Endothelial cell of umbilical vein (primary cell): ENCODE data around the gene TOP2A. TPM values are rescaled to one million over a fixed set of nuclear protein-coding genes. Genes with fewer than 3 reads are reported as not detected.

Source experiments
- BruUV-seq: library from RNA; stranded (reverse); fragments of 400-500 nt; replicated peaks from 2 replicates; lab custom pipeline; 2021; lab: Mats Ljungman, UMichigan
- CTCF ChIA-PET: fragments of 300-600, 350-600 bp; sonication (Branson Sonifier 250); formaldehyde crosslinking; loops from one replicate; lab custom pipeline; 2021; ENCODE audit warnings: antibody characterized with exemption, inconsistent platforms; lab: Charles Lee
- POLR2A ChIA-PET: fragments of 300-600, 350-600 bp; sonication (Branson Sonifier 250); formaldehyde crosslinking; loops from one replicate; lab custom pipeline; 2021; ENCODE audit warnings: antibody characterized with exemption, inconsistent platforms; lab: Charles Lee
- DNase-seq: peaks from one replicate; pipeline ENCODE4 v3.0.0-alpha.2; 2011; ENCODE audit warnings: low read depth, low spot score
- FAIRE-seq: peaks from 2 replicates; lab custom pipeline; 2011; peaks lifted over from hg19 to GRCh38; lab: Jason Lieb, UNC
- H2AFZ ChIP-seq: 2 replicates; pipeline ENCODE4 v1.6.0; 2012; ENCODE audit warnings: low read depth, low read length, control low read depth, inconsistent platforms
- H3K27ac ChIP-seq: 2 replicates; pipeline ENCODE4 v1.5.1; 2011; ENCODE audit warnings: low read depth, mild to moderate bottlenecking, control low read depth, low read length, moderate library complexity; ENCODE audit not compliant: insufficient read depth
- H3K27me3 ChIP-seq, 2 experiments: 2 replicates each; pipeline versions ENCODE4 v1.6.0 to v1.6.1; 2011; ENCODE audit warnings: low read length in 2 of 2, mixed read lengths in 1 of 2; ENCODE audit not compliant: control insufficient read depth in 2 of 2, insufficient read depth in 2 of 2
- H3K36me3 ChIP-seq, 2 experiments: 2 replicates in 1 of 2; 3 replicates in 1 of 2; pipeline ENCODE4 v1.5.1; 2011; ENCODE audit warnings: low read length in 2 of 2, mild to moderate bottlenecking in 1 of 2, moderate library complexity in 1 of 2; ENCODE audit not compliant: control insufficient read depth in 2 of 2, insufficient read depth in 2 of 2; ENCODE audit errors: extremely low read depth in 1 of 2
- H3K4me1 ChIP-seq: 3 replicates; pipeline ENCODE4 v1.5.1; 2011; ENCODE audit warnings: mild to moderate bottlenecking, low read length; ENCODE audit not compliant: control insufficient read depth, insufficient read depth; ENCODE audit errors: extremely low read depth
- H3K4me2 ChIP-seq: 2 replicates; pipeline ENCODE4 v1.6.1; 2011; ENCODE audit warnings: low read length, control low read depth, mixed read lengths; ENCODE audit not compliant: insufficient read depth
- H3K4me3 ChIP-seq, 3 experiments: fragments of 200-600 bp in 1 of 3; sonication (generic), shearing (Covaris generic) in 1 of 3; replicated peaks in 1 of 3; 2 replicates each; pipeline ENCODE4 v1.5.1; 2011 to 2016; ENCODE audit warnings: control low read depth in 3 of 3, low read length in 3 of 3, mild to moderate bottlenecking in 2 of 3, inconsistent platforms in 1 of 3, low read depth in 1 of 3, moderate library complexity in 1 of 3; ENCODE audit not compliant: insufficient read depth in 1 of 3
- H3K79me2 ChIP-seq: 2 replicates; pipeline ENCODE4 v1.6.0; 2012; ENCODE audit warnings: low read length, inconsistent platforms; ENCODE audit not compliant: control insufficient read depth, insufficient read depth
- H3K9ac ChIP-seq: replicated peaks from 2 replicates; pipeline ENCODE3; 2011; ENCODE audit warnings: low read length, control low read depth; ENCODE audit not compliant: insufficient read depth; ENCODE audit errors: extremely low read depth
- H3K9me1 ChIP-seq: replicated peaks from 3 replicates; pipeline ENCODE4 v1.6.0; 2011; ENCODE audit warnings: mild to moderate bottlenecking, low read length; ENCODE audit not compliant: control insufficient read depth, insufficient read depth; ENCODE audit errors: extremely low read depth
- H3K9me3 ChIP-seq: replicated peaks from 2 replicates; pipeline ENCODE4 v1.5.1; 2012; ENCODE audit warnings: low read length, inconsistent platforms; ENCODE audit not compliant: control insufficient read depth, insufficient read depth
- H4K20me1 ChIP-seq: replicated peaks from 2 replicates; pipeline ENCODE3; 2011; ENCODE audit warnings: mild to moderate bottlenecking, low read length; ENCODE audit not compliant: control insufficient read depth, insufficient read depth; ENCODE audit errors: extremely low read depth
- CTCF ChIP-seq, 2 donors: IDR thresholded peaks; 1 replicate in 1 of 2; 2 replicates in 1 of 2; pipeline ENCODE4 v1.5.1; 2011; ENCODE audit warnings: low read length in 2 of 2, mild to moderate bottlenecking in 2 of 2, moderate library complexity in 2 of 2, control low read depth in 1 of 2, inconsistent platforms in 1 of 2, low read depth in 1 of 2; ENCODE audit not compliant: insufficient read depth in 1 of 2; ENCODE audit errors: extremely low read depth in 1 of 2
- EZH2 ChIP-seq: IDR thresholded peaks from 2 replicates; pipeline ENCODE4 v1.6.1; 2012; ENCODE audit warnings: borderline replicate concordance, low read depth, mild to moderate bottlenecking, moderate library complexity, low read length, inconsistent platforms; ENCODE audit not compliant: severe bottlenecking
- FOS ChIP-seq: IDR thresholded peaks from 2 replicates; pipeline ENCODE4 v1.6.1; 2011; ENCODE audit warnings: mild to moderate bottlenecking, low read length, moderate library complexity, borderline replicate concordance; ENCODE audit not compliant: insufficient read depth
- GATA2 ChIP-seq: IDR thresholded peaks from 2 replicates; pipeline ENCODE4 v1.7.0; 2011; ENCODE audit warnings: low read depth, mild to moderate bottlenecking, moderate library complexity, mixed read lengths, low read length; ENCODE audit not compliant: insufficient read length, insufficient read depth
- JUN ChIP-seq: IDR thresholded peaks from 2 replicates; pipeline ENCODE4 v1.6.1; 2011; ENCODE audit warnings: borderline replicate concordance, low read depth; ENCODE audit not compliant: insufficient read length, insufficient read depth
- MAX ChIP-seq: IDR thresholded peaks from 2 replicates; pipeline ENCODE4 v1.6.1; 2011; ENCODE audit not compliant: insufficient read depth, insufficient read length
- MYC ChIP-seq: IDR thresholded peaks from one replicate; pipeline ENCODE4 v1.6.1; 2011; ENCODE audit warnings: mild to moderate bottlenecking, low read depth, low read length
- POLR2A ChIP-seq: IDR thresholded peaks from 2 replicates; pipeline ENCODE4 v1.6.1; 2012; ENCODE audit warnings: low read depth, mild to moderate bottlenecking, control low read depth, low read length
- POLR2AphosphoS5 ChIP-seq: IDR thresholded peaks from 2 replicates; pipeline ENCODE4 v1.6.1; 2012; ENCODE audit warnings: low read depth, mild to moderate bottlenecking, control low read depth, low read length, moderate library complexity; ENCODE audit not compliant: insufficient read depth
- dilution Hi-C: fragments of 300-500 bp; cut with MboI; formaldehyde crosslinking; loops from one replicate; pipeline ENCODE4 v1.15.0; 2019; ENCODE audit warnings: low sequenced_read_pairs; ENCODE audit not compliant: extremely low pct_ligation_motif_present
- intact Hi-C: fragments of 100-400 bp; cut with micrococcal nuclease; formaldehyde crosslinking; loops from one replicate; pipeline ENCODE4 v1.10.0; 2022
- polyA plus RNA-seq, 4 experiments: library from polyadenylated mRNA; depleted of rRNA in 3 of 4; stranded (reverse) in 3 of 4; unstranded in 1 of 4; fragments of >200 nt; gene quantifications; 2 replicates each; pipeline versions ENCODE4 v1.2.1 to v1.2.3, GENCODE V29; 2011 to 2012; ENCODE audit warnings: missing spikeins in 1 of 4
- total RNA-seq: library from RNA; stranded (reverse); gene quantifications from 2 replicates; pipeline ENCODE4 v1.2.3, GENCODE V29; 2021

TOP2A gene
- total and polyA plus RNA-seq, 2 donors (not counting 3 experiments of a cell fraction or from before 2014, with no cell fraction given): 31.3 to 160 TPM

- BruUV-seq: no TSS peak
- ChIA-PET POLR2A (no interaction called here), CTCF (interaction anchor here (1.0 to 3.0 kb wide), 5 partner anchors 9 to 121 kb away, joined by 3 to 12 read pairs (median 3); no protein-coding TSS in a partner anchor)
- no peaks in the 10 kb centered on the region for H3K9me1 ChIP-seq
- no peak overlapping the region for H3K4me3 ChIP-seq
- no peak overlapping the region for H3K4me2 ChIP-seq
- no peak overlapping the region for H3K9ac ChIP-seq
- dilution Hi-C loops: no loop called here
- H2AFZ ChIP-seq: no peak overlapping the region
- H3K27me3 ChIP-seq: no peaks in the 10 kb centered on the region
- no peaks in the 10 kb centered on the region for H3K9me3 ChIP-seq
- H4K20me1 ChIP-seq: no peaks in the 10 kb centered on the region
- TF ChIP-seq GATA2: no peak
- no peak for TF ChIP-seq POLR2A
- no peak for TF ChIP-seq EZH2
- TF ChIP-seq FOS: no peak
- no peak for TF ChIP-seq MYC
- TF ChIP-seq JUN: no peak
- no peak for TF ChIP-seq POLR2AphosphoS5
- TF ChIP-seq MAX: no peak
- TF ChIP-seq CTCF (IDR thresholded peaks at IDR 0.05; ENCODE audit: extremely low read depth in 1 of 2, insufficient read depth in 1 of 2, low read depth in 1 of 2, low read length in 2 of 2): no peak
- peaks cover 41% of the 10 kb centered on the region for H3K79me2 ChIP-seq
- H3K27ac ChIP-seq: no peak overlapping the region
- FAIRE-seq: no peak
- H3K36me3 ChIP-seq: peaks cover 0 to 18% of the 10 kb centered on the region in 2 experiments
- intact Hi-C loops: loop anchor here (10.0 kb wide), 1 partner anchor 207 kb away; no protein-coding TSS in a partner anchor
- DNase-seq: no peak
- H3K4me1 ChIP-seq: peaks cover 14% of the 10 kb centered on the region
Measured at GRCh38 chr17:40411821-40412220, 5.9 kb downstream of the TOP2A start.
